22Rv1 (cell line): ENCODE measurements around the gene RPS6KB2.

Source experiments
- ZFX ChIP-seq: fragments of 450-650 bp; IDR thresholded peaks from 2 replicates; pipeline ENCODE4 v1.6.1; 2017; ENCODE audit warnings: antibody characterized with exemption, borderline replicate concordance
- TF ChIP-seq, protein P1 (sequence below): fragments of 450-650 bp; IDR thresholded peaks from 2 replicates; pipeline ENCODE4 v1.5.1; 2017; ENCODE audit warnings: mild to moderate bottlenecking

DNA sequence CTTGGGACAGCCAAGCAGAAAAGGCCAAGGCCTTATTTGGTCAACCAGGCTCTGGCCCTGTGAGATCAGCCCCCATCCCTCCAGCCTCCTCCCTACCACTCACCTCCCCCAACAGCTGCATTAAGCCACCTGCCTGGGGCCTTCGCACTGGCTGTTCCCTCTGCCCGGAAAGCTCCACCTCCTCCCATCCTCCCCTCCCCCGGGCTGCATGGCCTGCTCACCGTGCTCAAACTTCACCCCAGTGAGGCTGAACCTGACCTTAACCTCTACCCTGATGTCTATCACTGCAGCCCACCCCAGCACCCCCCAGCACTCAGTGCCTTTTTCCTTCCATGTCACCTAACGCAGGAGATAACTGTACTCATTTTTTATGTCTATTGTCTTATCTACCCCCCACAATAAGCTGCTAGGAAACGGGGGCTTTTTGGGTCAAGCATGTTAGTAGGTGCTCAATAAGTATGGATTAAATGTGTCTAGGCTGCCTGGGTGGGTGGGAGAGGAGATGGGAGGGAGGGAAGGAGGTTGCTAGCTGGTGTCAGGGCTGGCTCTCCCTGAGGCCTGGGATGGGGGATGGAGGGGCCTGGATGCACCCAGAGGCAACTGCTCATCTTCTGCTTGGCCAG, 8.3 kb downstream of the RPS6KB2 start:
- TF ChIP-seq, protein P1, sequence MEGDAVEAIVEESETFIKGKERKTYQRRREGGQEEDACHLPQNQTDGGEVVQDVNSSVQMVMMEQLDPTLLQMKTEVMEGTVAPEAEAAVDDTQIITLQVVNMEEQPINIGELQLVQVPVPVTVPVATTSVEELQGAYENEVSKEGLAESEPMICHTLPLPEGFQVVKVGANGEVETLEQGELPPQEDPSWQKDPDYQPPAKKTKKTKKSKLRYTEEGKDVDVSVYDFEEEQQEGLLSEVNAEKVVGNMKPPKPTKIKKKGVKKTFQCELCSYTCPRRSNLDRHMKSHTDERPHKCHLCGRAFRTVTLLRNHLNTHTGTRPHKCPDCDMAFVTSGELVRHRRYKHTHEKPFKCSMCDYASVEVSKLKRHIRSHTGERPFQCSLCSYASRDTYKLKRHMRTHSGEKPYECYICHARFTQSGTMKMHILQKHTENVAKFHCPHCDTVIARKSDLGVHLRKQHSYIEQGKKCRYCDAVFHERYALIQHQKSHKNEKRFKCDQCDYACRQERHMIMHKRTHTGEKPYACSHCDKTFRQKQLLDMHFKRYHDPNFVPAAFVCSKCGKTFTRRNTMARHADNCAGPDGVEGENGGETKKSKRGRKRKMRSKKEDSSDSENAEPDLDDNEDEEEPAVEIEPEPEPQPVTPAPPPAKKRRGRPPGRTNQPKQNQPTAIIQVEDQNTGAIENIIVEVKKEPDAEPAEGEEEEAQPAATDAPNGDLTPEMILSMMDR, result no peak
- TF ChIP-seq ZFX, result no peak
